Left cardiac atrium (tissue), 4 donors: Measurements from ENCODE around the gene RHEBL1. TPM values are rescaled to one million over a fixed set of nuclear protein-coding genes. Genes with fewer than 3 reads are reported as not detected.

Experiments used
- ATAC-seq, 2 donors: fragments of 200-7000 bp; cut with Tn5 transposase; one replicate each; pipeline ENCODE4 v1.9.1; 2020; ENCODE audit warnings: mild to moderate bottlenecking in 2 of 2, moderate library complexity in 2 of 2
- DNase-seq: peaks from one replicate; pipeline ENCODE4 v3.0.0-alpha.2; 2020
- intact Hi-C, 2 donors: fragments of 100-400 bp; cut with DNase I; formaldehyde crosslinking; loops; one replicate each; pipeline versions ENCODE4 v1.14.1 to v1.15.1; 2022 to 2023
- long read RNA-seq: library from polyadenylated mRNA; unstranded; transcript quantifications from one replicate; pipeline ENCODE4 v2.0.0, GENCODE V29; 2021
- total RNA-seq, 2 donors: library from RNA; stranded (reverse); fragmentation: NEBNext Ultra II Directional; extraction: Animal tissue kit (Norgen Biotek cat#: 25700); gene quantifications; one replicate each; pipeline ENCODE4 v1.2.1, GENCODE V29; 2021
- donor health status: DM: no; HTN: yes; CAD: no.
- donor health status: DM: no; HTN: yes; CAD: no; lungs with severe emphysema.
- donor health status: DM: yes; HTN: yes; CAD: no.
- donor health status: Dilated cardiomyopathy.

Gene RHEBL1, protein sequence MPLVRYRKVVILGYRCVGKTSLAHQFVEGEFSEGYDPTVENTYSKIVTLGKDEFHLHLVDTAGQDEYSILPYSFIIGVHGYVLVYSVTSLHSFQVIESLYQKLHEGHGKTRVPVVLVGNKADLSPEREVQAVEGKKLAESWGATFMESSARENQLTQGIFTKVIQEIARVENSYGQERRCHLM
- under 1 TPM; 0.24 to 0.41 TPM for total RNA-seq
- long read RNA-seq, result 0 reads

DNA sequence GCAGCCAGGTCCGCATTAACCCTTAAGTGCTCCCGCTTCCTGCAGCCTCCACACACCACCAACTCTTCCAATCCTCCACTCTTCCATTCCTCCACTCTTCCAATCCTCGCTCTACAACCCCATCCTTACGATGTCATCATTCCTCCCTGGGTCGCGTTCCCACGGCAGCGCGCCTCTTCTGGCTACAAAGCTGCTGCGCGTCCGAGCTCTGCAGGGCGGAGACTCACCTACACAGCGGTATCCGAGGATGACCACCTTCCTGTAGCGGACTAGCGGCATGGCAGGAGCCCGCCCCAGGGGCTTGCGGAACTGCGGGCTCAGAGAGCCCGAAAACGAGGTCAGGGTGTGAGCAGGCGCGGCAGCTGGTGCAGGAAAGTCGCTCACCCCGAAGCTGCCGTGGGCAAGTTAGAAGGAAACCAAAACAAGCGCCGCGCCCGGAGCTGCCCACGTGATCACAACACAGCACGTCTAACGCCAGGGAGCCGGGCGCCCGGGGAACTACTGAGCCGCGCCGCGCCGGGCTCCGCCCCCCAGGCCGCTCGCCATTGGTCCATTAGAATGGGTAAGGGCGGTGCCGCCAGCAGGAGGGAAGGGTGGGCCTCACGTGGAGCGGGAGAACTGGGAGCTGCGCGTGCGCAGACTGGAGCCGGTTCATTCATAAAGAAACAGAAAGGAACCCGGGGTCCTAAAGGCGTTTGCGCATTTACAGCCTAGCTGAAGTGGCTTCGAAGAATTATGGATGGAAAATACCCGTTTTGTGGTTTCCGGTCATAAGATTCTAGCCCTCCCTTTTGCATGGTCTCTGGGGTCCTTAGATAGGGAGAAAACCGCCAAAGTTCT is at the start of gene RHEBL1:
Gene RHEBL1, minus strand, starts transcription at position 473 of the 840 bp plus-strand sequence. Its CDS starts 194 bp downstream, at position 279.
- DNase-seq, result peak; percentile 99
- ATAC-seq, result peak; percentile 100
- intact Hi-C loops, result loop anchor here (5.0 to 10.0 kb wide), 2 partner anchors 53 to 55 kb away; no protein-coding TSS in a partner anchor

GRCh38 chr12:49111206-49111605 is 41.4 kb upstream of the RHEBL1 start:
- DNase-seq (no peak), ATAC-seq (no peak)
- intact Hi-C loops, result no loop called here

DNA sequence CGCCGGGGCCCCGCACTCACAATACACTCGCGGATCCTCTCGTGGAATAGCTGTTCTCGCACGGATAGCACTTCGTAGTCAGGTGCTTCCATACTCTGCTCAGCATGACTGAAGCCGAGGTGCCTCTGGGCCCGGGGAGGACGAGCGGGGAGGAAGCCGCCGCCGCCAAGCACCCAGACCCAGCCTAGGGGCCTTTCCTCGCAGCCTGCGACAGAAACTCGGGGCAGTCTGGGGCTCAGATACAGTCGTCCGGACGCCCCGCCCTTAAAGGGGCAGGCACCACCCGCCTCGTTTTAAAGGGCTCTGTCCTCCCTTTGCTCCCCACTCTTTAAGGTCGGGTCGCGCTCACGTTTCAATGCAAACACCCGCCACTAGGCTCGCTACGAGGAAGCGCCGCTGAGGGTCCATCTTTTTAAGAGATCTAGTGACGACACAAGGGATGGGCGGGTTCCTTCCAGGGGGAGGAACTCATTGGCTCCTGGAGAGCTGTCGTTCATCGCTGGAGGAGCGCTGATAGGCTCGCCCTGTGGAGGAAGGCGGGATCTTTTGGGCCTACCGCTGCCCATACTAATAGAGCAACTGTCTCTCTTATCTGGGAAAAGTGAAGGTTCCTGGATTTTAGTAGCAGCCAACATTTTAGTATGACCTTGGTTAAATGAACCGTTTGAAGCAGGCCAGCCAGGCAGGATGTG is 40.8 kb upstream of the RHEBL1 start, which contains the start of gene LMBR1L:
Gene LMBR1L, minus strand, starts transcription at position 384 of the 692 bp plus-strand sequence. Its CDS starts 292 bp downstream, at position 92.
- DNase-seq (peak; percentile 97), ATAC-seq (peak; percentile 98 to 99)
- intact Hi-C loops, result no loop called here

GRCh38 chr12:49109641-49110463 is 40.1 kb upstream of the RHEBL1 start:
- peak; percentile 16 to 19 for ATAC-seq
- intact Hi-C loops, result no loop called here
- DNase-seq, result no peak

- ATAC-seq, result peak; percentile 16 to 50
- DNase-seq, result peak; percentile 68
- intact Hi-C loops, result no loop called here
These were observed 39.2 kb upstream of the RHEBL1 start for GRCh38 chr12:49108958-49109404.

DNA sequence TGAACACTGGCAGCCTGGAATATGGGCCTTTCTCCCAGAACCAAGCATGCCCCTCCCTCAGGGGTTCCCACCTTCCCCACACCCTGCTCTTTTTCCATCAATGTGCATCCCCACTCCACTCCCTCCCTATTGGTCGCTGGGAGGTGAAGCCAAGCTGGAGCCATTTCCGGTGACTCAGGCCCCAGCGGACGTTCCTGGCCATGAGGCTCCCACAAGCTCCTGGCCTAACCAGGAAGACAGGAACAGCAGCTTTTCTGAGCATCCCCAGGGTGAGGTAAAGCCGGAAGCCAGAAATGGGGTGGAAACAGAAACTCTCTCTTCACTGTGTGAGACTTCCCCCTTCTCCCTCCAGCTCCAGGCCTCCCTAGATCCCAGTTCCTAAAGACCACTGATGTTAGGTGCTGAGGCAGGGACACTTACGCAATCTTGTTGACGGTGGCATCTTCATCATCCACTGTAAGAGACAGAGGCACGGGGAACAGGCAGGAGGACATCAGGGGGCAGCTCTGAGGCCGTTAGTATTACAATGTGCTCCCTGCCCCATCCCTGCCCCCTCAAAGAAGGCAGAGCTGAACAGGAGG is 35.8 kb upstream of the RHEBL1 start:
- peak in 1 of 2 donors; percentile 7 for ATAC-seq
- DNase-seq, result no peak
- intact Hi-C loops, result no loop called here

DNA sequence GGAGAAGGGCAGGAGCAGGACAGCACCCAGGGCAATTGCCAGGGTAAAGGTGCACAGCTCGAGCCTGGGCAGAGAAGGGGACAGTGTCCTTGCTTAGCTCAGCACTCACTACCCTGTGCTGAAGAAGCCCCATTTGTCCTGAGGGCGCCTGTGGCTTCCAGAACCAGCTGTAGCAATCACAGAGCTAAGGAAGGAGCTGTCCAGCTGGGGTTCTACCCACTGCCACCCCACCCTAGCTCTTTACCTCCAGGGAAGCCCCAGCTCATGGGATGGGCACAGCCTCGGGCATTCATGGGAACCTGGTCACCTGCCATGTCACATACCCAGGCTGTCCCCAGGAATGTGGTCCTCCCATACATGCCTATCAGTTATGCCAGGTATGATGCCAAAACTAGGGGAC is 35.0 kb upstream of the RHEBL1 start:
- no peak for ATAC-seq
- no peak for DNase-seq
- intact Hi-C loops, result no loop called here

GRCh38 chr12:49100380-49100779 is 30.6 kb upstream of the RHEBL1 start:
- DNase-seq, result no peak
- no peak for ATAC-seq
- intact Hi-C loops, result no loop called here

DNA sequence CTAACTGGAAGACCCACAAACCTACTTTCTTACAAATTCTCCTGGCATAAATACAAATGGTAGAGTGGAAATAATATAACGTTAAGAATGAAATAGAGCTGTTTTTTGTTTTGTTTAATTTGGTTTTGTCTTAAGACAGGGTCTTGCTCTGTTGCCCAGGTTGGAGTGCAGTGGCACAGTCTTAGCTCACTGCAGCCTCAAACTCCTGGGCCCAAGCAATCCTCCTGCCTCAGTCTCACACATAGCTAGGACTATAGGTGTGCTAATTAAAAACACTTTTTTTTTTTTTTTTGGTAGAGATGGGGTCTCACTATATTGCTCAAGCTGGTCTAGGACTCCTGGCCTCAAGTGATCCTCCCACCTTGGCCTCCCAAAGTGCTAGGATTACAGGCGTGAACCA is 28.9 kb upstream of the RHEBL1 start:
- intact Hi-C loops, result no loop called here
- DNase-seq (no peak), ATAC-seq (no peak)

- intact Hi-C loops, result no loop called here
- DNase-seq (no peak), ATAC-seq (peak in 1 of 2 donors; percentile 11)
These were observed 28.3 kb upstream of the RHEBL1 start for GRCh38 chr12:49098035-49098451.

- ATAC-seq (no peak), DNase-seq (no peak)
- intact Hi-C loops, result no loop called here
These were observed 27.6 kb upstream of the RHEBL1 start for GRCh38 chr12:49097381-49097780.

DNA sequence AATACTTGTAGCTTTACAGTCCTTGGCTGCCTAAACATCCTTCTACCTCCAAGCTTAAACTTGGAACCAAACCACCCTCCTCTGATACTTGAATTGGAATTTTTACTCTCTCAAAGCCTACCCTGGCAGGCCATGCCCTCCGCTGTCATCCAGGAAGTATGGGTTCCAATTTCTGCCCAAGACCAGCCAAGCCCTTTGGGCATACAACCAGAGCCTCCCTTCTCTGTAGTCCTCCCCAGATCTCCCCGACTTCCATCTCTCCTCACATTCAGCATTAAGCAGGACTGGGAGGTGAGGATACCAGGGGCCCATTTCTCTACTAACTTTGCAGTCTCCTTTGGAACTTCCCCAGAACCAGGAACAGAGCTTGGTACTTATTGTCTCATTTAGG is 25.2 kb upstream of the RHEBL1 start:
- intact Hi-C loops, result no loop called here
- DNase-seq (no peak), ATAC-seq (no peak)

DNA sequence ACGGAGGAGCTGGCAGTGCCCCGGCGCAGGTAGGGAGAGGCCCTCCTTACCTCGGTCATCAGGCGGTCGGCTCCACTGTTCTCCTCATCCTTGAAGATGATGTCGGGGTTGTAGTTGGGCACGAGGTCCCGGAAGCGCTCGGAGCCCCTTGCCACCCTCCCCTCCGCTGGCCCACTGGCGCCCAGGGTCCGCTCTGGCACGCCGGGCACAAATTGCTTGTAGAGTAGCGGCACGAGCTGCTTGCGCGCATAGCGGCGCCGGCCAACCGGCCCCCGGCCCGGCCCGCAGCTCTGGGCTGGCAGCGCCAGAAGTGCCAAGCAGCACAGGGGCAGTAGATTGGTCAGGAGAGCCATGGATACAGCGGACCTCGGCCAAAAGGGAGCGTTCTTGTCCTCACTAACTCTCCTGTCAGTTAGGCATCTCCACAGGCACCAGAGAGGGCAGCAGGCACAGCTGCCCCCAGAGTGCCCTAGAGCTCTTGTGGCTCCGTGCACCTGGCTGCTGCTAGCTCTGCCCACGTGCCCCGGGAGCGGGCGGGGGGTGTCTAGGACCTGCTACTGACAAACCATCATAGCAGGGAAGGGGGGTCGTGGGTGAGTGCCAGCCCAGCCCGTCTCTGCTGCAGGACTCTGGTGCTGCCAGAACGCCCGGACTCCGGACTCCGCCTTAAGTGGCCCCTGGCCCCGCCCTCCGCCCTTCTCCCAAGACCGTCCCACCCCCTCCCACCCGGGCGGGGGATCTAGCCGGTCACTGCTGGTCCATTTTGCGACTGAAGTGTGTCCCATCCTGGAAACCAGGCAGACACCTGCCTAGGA is 24.6 kb upstream of the RHEBL1 start, which contains the start of gene DHH:
Gene DHH, minus strand, starts transcription at position 642 of the 815 bp plus-strand sequence. Its CDS starts 289 bp downstream, at position 353.
- intact Hi-C loops, result no loop called here
- DNase-seq, result peak; percentile 67
- ATAC-seq, result peak; percentile 9 to 40

GRCh38 chr12:49093792-49094159 is 24.0 kb upstream of the RHEBL1 start:
- intact Hi-C loops, result no loop called here
- ATAC-seq (peak in 1 of 2 donors; percentile 18), DNase-seq (peak; percentile 52)

DNA sequence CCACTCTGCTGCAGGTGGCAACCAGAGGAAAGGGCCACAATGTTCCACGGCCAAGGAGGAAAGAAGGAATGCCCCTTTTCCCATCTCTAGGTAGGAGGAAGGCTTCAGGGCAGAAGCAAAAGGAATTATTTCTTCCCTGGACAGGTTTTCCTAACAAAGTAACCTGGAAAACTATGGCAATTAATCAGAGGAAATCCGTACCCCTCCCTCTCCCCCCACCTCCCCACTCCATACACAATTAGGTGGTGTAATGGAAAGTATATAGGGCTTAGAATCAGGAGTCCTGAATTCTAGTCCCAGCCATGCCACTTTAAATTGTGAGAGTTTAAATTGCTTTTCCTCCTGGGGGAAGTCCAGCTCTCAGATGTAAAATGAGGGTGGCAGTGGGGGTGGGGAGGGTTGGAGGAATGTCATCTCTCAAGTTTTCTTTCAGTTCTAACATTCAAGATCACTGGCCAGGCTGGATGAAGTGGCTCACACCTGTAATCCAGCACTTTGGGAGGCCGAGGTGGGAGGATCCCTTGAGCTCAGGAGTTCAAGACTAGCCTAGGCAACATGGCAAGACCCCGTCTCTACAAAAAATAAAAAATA is 23.1 kb upstream of the RHEBL1 start:
- intact Hi-C loops, result no loop called here
- no peak for DNase-seq

GRCh38 chr12:49092086-49092815 is 22.5 kb upstream of the RHEBL1 start:
- intact Hi-C loops, result no loop called here
- ATAC-seq, result peak in 1 of 2 donors; percentile 9
- DNase-seq, result peak; percentile 67

More for the DNA sequence above, 23.1 kb upstream of the RHEBL1 start:
- no peak for ATAC-seq

DNA sequence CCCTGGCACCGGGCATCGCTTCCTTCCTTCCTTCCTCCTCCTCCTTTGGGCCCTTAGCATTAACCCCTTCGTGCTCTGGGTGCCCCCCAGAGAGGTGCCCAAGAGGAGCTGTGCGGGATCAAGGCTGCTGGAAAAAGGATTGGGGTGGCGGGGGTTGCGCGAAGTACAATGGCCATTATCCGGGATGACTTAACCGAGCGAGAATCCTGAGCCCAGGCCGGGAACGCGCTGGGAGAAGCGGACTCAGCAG is 22.0 kb upstream of the RHEBL1 start:
- ATAC-seq (no peak), DNase-seq (no peak)
- intact Hi-C loops, result no loop called here
